HG03060 (cell line): ENCODE results near the gene PCDH9.
"Not testable (repeated sequence)": the region's sequence is repeated elsewhere in the genome, so short reads cannot be mapped to it uniquely, and the experiment has no call there.

Source experiments
- ATAC-seq: cut with Tn5 transposase; IDR thresholded peaks from one replicate; pipeline ENCODE4 v1.9.1; 2021; ENCODE audit warnings: low read depth, moderate number of reproducible peaks; ENCODE audit not compliant: unreplicated experiment

Gene PCDH9

DNA sequence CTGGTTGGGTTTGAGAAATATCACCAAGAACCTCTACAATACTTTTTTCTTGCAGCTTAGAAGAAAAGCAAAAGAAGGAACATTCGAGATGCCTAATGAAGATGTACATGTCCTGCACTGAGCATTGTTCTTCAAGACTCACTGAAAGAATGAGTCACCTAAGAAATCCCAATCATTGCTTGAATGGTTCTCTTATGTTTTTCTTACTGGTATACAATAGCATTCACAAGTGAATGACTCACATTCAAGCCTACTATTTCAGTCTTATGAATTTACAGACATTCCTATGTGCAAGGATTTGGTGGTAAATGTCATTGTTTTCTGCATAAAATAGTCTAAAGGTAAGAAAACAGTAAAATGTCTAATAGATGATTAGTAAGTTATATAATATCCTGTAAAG lies 594.6 kb downstream of the PCDH9 start:
- ATAC-seq: no peak

DNA sequence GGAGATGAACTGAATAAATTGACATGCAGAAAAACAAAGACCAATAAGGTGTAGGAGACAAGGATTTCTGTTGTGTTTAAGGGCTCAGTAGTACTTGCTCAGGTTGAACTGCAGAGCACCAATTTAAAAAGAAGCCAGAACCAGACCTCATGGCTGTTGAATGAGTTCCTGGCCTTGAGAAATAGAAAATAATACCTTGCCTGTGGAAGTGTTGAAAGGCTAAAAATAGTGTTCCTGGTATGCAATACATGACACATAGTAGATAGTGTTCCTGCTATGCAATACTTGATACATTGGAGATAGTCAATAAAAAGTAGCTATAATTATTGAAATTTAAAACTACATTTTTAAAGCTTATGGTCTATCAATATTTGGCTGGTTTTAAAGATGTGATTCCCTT lies 595.8 kb downstream of the PCDH9 start:
- no peak for ATAC-seq

DNA sequence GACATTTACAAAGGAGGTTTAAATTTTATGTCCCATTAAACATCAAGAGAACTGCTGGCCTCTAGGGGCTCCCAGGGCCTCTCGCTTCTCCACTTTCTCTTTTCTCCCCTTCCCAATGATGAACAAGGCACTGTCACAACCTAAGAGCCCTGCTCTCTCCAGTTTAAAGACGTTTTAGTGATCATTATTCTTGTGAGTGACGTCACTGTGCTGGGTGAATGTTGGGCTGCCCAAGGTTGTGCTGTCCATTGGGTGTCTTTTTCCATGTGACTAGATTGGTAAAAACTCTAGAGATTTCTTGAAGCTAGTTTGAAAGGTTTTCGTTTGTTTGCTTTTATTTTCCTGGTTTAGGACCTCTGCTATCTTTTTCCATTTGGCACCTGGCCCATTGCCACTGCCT lies 602.6 kb downstream of the PCDH9 start:
- ATAC-seq: no peak

DNA sequence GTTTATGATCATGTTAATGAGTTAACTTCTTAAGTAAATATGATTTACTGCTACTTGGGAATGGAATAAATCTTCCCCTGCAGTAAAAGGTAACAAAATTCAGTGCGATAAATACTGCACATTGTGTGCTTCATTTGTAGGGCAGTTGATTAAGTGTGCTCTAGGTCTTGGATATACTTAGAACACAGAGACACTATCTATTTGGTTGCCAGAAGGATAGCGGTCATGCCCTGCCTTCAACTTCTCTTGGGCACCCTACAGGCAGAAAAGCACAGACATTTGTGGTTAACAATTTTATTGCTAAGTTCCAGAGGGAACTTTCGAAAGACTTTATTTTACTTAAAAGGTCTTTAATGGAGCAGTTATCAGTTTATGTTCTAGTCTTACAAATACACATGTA lies 605.8 kb downstream of the PCDH9 start:
- ATAC-seq: no peak

DNA sequence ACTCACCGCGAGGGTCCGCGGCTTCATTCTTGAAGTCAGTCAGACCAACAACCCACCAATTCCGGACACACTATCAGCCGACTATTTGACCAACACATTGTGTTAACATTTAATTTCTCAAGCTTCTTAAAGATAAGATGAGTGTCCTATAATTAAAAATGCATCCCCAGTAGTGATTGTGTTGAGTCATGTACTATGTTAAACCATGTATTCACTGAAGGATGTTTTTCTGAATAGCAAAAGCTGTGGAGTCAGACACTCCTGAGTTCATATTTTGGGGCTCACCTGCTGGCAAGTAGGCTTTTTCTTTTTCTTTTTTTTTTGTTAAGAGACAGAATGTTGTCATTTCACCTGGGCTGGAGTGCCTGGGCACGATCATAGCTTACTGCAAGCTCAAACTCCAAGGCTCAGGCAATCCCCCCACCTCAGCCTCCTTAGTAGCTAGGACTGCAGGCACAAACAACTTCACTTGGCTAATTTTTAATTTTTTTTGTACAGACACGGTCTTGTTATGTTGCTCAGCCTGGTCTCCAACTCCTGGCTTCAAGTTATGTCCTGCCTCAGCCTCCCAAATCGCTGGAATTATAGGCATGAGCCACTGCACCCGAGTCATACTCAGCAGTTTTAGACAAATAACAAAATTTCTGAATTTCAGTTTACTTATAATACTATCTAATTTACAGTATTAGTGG lies 606.9 kb downstream of the PCDH9 start:
- no peak for ATAC-seq

DNA sequence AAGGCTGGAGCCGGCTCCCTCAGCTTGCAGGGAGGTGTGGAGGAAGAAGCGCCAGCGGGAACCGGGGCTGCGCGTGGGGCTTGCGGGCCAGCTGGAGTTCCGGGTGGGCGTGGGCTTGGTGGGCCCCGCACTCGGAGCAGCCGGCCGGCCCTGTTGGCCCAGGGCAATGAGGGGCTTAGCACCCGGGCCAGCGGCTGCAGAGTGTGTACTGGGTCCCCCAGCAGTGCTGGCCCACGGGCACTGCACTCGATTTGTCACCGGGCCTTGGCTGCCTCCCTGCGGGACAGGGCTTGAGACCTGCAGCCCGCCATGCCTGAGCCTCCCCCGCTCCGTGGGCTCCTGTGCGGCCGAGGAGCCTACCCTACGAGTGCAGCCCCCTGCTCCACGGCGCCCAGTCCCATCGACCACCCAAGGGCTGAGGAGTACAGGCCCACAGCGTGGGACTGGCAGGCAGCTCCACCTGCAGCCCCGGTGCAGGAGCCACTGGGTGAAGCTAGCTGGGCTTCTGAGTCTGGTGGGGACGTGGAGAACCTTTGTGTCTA lies 608.2 kb downstream of the PCDH9 start:
- not testable (repeated sequence) for ATAC-seq

DNA sequence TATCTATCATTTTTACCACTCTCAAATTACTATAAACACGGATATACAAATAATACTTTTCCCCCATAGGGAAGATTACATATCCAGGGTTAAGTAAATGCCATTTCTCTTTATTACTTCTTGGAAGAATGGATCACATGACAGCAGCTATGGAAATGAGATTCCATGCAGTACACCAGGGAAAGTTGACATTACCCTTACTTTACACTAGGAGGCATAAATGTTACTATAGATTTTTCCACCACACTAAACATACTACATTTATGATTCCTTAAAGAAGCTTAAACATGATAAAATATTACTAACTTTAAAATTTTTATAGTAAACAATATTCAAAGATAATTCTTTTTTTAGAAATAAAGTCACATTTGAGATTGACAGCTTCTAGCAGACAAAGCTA lies 611.4 kb downstream of the PCDH9 start:
- ATAC-seq: no peak

DNA sequence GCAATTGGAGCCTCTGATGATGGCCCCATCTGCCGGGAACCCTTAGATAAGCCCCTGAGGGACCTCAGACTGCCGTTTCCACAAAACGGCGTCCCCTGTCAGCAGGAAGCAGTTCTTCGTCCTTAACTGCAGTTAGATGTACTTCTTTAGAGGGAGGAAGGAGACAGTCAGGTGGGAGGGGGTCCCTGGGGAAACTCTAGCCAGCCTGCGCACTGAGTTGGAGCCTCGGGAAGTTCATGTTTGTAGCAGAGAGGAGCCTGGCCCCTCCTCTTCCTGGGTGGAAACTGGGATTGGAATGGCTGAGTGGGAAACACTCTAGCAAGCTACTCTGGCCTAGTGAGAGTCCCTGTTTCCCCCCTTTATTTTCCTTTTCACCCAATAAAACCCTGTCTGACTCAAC lies 612.4 kb downstream of the PCDH9 start:
- ATAC-seq: no peak

DNA sequence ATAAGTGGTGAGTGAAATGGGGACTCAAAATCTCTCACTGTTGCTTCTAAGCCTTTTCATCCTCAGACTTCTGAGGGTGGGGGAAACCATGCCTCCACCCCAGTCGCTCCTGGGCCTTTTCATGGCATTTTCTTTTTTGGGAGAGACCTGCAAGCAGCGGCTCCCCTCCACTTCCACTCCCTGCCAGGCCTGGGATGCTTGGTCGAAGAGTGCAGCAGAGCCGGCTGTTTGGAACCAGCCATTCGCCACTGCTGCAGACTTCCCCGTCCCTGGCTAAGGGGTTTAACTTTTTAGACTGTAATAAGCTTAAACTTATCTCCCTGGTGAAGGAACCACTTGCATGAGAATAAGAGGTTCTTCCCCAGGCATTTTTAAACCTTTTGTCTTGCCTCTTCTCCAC lies 617.2 kb downstream of the PCDH9 start:
- ATAC-seq: no peak

DNA sequence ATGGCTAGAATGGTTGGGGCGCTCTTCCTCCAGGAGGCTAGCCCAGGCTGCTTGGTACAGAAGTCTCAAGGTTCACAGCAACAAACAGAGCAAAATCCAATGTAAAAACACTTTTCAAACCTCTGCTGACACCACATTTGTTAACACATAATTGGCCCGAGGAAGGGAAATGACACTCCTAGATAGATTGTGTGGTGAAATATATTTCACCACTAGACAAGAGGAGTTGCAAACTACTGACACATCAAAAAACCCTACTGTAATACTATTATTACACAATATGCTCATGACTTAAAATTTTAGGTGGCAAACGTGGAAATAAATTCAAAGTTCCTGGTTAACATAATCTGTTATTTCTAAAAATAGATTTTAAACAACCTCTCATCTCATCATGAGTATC lies 643.6 kb downstream of the PCDH9 start:
- ATAC-seq: no peak

DNA sequence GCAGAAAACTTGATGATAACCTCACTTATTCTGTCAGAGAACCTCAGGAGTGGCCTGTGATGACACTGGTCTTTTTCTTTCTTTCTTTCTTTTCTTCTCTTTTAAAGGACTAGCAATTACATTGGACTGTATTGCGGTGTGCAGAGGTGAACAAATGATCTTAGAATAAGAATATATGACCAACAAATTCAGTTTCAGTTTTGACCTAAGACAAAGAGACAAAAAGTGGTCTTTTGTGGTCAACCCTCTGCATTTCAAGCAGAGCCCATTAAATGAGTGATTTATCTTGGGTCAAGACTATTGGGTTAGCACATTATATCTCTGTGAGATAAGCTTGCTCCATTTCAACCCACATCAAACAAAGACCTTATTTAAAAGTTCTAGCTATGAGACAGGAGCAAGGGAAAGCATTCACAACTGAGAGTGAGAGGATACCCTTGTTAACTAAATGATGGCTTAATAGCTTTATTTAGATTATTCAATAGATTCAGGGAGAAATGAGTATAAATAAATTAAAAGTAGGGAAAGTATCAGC lies 644.4 kb downstream of the PCDH9 start:
- ATAC-seq: no peak

DNA sequence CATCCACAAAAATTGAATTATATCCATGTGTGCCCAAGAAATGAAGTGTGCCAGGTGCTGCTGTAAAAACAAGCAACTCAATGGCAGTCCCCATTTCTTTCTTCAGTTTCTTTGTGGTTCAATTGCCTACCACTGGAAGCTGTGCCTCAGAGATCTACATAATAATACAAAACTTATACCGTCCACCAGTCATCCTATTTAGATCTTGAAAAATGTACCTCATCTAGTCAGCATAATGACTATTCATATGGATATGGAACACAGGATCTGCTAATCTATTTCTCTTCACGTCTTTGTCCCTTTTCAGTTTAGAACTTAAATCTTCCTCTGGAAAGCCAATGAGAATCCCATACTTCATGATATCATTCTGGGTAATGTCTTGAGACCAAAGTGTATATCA lies 648.5 kb downstream of the PCDH9 start:
- no peak for ATAC-seq

DNA sequence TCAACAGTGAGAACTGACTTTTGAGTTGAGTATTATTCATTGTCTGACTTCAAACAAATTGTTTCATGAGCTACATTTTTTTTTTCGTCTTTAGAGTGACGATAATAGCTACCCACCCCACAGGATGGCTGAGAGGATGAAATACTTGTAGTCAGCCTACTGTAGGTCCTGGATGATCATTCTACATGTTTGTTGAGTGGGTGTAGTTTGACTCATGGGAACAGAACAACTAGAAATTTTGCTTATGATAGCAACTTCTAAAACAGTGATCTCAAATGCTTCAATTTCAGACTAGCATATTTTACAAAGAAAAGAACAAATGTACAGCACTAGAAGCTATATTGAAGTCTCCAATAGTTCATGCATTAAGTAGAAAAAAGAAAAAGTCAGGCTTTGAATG lies 651.8 kb downstream of the PCDH9 start:
- ATAC-seq: no peak

DNA sequence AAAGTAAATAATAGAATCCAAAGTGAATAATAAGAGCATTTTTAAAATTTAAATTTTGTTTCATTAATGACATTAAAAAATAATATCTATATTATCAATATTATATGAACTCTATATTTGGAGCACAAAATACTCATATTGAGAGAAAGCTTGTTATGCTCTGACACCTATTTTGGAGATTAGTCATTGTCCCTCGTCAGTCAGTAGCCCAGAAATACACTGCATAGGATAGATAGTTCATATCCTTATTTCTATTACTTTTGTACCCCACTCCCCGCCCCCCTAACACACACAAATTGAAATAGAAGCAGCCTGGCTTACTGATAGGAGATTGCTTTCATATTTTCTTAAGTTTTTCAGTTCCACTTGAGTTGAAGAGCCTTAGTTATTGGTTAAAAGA lies 652.8 kb downstream of the PCDH9 start:
- ATAC-seq: no peak

DNA sequence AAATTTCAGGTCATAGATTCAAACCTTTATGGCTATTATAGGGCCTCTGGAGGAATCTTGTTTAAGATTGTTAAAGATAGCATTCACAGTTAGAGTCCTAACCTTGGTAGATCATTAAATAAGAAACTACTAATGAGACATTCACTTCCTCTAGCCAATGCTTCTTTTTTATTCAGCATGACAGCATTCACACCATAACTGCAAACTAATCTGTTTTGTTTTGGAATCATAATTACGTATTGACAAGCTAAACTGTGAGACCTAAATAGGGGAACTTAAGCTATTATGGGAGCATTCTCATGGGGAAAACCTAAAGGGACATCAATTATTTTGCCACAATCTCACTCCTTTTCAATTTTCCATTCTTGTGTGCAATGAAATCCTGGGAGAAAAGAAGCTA lies 653.8 kb downstream of the PCDH9 start:
- no peak for ATAC-seq

DNA sequence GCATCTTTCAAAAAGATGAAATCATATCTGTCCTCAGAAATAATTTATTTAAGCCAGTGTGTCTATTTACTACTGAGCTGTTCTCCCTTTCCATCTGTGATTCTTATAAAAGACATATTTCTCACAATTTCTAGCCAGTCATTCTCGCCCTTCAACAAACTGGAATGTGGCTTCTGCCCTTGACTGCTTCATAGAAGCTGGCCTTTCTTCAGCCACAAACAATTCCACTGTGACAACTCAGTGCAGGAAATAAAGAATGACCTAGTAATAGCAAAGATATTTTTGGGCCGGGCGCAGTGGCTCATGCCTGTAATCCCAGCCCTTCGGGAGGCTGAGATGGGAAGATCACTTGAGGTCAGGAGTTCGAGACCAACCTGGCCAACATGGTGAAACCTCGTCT lies 655.5 kb downstream of the PCDH9 start:
- no peak for ATAC-seq

DNA sequence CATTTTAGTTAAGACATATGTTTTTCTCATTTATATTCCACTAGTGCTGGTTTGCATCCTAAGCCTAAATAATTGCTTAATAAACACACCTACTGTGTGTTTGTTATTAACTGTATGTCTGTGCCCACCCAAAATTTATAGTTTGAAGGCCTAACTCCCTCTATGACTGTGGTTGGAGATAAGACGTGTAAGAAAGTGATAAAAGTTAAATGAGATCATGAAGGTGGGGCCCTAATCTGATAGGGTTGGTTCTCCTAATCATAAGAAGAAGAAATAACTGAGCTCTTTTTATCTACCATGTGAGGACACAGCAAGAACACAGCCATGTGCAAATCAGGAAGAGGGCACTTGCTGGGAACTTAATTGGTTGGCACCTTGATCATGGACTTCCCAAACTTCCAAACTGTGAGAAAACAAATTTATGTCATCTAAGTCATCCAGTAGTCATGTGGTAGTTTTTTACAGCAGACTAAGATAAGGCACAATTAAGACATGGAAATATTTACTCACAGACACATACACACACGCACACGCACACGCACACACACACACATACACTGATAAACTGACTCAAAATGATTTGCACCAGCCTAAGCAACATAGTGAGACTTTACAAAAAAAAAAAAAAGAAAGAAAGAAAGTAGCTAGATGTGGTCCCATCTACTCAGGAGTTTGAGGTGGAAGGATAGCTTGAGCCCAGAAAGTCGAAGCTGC lies 662.1 kb downstream of the PCDH9 start:
- no peak for ATAC-seq

DNA sequence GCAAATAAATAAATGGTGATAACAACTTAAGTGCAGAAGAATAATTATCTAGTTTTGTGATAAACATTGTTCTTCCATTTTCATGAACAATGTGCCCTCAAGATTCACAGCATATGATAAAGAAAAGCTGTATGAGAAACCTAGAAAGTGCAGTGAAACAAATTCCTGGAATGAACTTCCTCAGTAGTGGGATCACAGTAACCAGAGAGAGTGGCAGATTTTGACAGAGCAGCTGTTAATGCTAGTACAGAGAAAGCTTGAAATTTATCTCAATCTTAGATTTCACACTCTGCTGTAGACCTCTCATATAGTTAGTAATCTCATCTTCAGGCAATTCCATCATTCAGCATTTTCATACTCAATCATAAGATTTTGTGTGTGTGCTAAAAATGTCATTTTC lies 664.9 kb downstream of the PCDH9 start:
- no peak for ATAC-seq

DNA sequence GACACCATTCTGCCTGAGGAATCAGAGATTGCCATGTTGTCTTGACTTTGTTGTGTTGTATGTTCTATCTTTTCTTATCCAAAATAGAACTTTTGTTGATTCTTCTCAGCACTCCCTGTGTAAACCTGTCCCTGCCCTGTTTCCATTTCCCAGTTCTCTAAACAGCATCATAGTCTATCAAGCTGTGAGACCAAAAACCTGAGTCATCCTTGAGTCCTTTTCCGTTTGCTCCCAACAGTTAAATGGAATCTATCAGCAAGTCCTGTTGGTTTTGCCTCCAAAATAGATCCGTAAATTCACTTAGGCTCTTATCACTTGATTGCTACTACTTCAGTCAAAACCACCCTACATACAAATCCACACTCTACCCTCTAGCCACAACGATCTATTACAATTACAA lies 667.1 kb downstream of the PCDH9 start:
- no peak for ATAC-seq

DNA sequence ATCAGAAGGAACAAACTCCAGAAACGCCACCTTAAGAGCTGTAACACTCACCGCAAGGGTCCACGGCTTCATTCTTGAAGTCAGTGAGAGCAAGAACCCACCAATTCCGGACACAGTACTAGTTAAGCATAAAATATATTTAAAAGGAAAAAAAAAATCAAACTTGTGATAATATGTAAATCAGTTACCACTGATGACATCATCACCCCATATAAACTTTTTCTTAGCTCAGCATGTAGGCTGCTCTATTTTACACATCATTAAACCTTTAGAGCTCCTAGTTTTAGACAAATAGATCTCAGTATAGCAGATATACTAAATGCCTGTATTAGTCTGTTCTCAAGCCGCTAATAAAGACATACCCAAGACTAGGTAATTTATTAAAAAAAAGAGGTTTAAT lies 668.1 kb downstream of the PCDH9 start:
- no peak for ATAC-seq

DNA sequence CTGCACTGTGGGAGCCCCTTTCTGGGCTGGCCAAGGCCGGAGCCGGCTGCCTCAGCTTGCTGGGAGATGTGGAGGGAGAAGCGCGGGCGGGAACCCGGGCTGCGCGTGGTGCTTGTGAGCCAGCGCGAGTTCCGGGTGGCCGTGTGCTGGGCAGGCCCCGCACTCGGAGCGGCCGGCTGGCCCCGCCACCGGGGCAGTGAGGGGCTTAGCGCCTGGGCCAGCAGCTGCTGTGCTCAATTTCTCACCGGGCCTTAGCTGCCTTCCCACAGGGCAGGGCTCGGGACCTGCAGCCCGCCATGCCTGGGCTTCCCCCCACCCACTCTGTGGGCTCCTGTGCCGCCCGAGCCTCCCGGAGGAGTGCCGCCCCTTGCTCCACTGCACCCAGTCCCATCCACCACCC lies 669.1 kb downstream of the PCDH9 start:
- no peak for ATAC-seq

DNA sequence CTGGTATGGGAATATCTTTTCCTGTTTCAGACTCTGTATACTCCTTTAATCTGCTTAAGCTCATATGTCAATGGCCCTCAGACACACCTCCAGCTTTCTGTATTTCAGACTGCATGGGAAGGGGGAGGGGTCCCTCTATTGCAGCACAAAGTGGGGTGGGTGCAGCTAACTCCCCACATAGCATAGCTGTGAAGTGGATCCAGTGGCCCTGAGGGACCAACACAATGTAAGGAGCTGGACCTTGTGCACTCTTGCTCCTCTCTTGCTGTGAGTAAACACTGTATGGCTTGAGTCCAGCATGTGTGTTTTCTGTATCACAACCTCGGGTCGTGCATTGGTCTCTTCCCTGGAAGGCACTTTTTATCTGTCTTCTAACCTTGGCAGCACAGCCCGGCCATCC lies 669.9 kb downstream of the PCDH9 start:
- no peak for ATAC-seq
